Measurements from ENCODE around the gene LRFN5.
"Not testable (repeated sequence)": the region's sequence is repeated elsewhere in the genome, so short reads cannot be mapped to it uniquely, and the experiment has no call there.

Gene LRFN5

DNA sequence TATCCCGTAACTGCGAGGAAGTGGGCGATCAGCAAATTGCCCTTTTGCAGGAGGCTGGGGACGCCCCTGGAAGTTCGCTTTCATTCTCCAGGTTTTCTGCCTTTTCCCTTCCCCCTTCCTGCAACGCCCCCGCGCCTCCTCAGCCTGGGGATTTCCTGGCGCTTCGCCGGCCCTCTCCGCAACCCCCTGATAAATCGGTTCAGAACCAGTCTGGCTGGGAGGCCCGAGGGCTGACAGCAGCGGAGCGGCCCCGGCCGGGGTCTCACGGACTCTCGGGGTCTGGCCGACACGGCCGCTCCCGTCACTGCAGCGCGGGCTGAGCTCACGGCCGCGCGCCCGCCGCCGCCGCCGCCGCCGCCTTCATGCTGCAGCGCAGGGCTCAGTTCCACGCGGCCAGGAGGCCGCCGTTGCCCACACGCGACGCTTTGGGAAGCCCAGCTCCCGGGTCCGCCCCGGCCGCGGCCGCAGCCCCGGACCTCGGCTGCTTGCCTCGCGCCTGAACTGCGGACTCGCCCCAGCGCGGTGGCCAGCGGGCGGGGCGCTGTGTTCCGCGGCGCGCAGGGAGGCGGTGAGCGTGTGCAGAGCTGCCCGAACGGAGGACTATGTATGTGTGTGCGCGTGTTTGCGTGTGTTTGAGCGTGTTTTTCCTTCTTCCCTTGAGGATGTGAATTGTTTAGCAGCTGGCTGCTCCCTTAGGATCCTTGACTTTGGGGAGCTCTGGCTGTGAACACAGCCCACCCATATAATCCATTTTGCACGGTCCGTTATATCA lies at the start of gene LRFN5:
TSS of gene LRFN5 (plus strand) at position 345 of the 772 bp plus-strand sequence.
- Mint-ChIP-seq H3K4me1 (peaks cover 10% of the 10 kb centered on the region), H3K27me3 (peaks cover 77% of the 10 kb centered on the region), H3K4me3 (peak within 1 kb of the TSS; percentile 44), H3K9me3 (no peaks in the 10 kb centered on the region), H3K27ac (ENCODE audit: low read depth) (no peak within 1 kb of the TSS), H3K36me3 (ENCODE audit: insufficient read depth) (peaks cover 2% of the 10 kb centered on the region)
- ATAC-seq (replicated peaks; ENCODE audit: extremely low read depth, poor library complexity, severe bottlenecking), result no peak
- no peak for DNase-seq (ENCODE audit: low spot score in 2 of 2)

DNA sequence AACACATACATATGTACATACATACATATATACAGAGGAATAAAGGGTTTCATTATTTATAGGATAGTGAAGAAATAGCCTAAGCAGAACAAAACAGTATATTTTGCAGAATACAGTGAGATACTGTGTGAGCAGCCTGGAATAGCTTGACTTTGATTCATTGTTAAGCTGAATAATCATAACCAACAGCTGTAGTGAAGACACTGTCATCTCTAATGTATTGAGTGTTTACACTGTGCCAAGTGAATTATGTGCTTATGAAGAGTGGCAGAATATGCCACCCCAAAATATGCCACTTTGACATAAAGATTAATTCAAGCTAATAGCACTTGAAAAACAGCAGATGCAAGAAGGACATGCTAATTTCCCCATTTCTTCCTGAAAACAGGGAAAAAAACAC lies 48.2 kb upstream of the LRFN5 start:
- ATAC-seq (replicated peaks; ENCODE audit: extremely low read depth, poor library complexity, severe bottlenecking), result no peak
- Mint-ChIP-seq H3K9me3 (peaks cover 6% of the 10 kb centered on the region), H3K27ac (ENCODE audit: low read depth) (no peak overlapping the region), H3K4me1 (no peaks in the 10 kb centered on the region), H3K4me3 (no peak overlapping the region), H3K27me3 (no peaks in the 10 kb centered on the region), H3K36me3 (ENCODE audit: insufficient read depth) (no peaks in the 10 kb centered on the region)
- no peak for DNase-seq (ENCODE audit: low spot score in 2 of 2)

DNA sequence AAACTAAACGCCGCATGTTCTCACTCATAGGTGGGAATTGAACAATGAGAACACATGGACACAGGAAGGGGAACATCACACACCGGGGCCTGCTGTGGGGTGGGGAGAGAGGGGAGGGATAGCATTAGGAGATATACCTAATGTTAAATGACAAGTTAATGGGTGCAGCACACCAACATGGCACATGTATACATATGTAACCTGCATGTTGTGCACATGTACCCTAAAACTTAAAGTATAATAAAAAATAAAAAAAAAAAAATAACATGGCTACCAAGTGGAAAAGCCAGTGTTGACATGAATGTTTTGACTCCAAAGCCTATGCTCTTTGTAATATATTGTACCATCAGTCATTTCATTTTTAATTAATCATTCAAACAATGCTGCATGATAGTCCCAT lies 39.8 kb upstream of the LRFN5 start:
- H3K36me3 Mint-ChIP-seq (ENCODE audit: insufficient read depth); H3K4me1 Mint-ChIP-seq; DNase-seq (ENCODE audit: low spot score in 2 of 2); H3K4me3 Mint-ChIP-seq; H3K27ac Mint-ChIP-seq (ENCODE audit: low read depth); ATAC-seq (replicated peaks; ENCODE audit: extremely low read depth, poor library complexity, severe bottlenecking); H3K27me3 Mint-ChIP-seq: not testable (repeated sequence)
- H3K9me3 Mint-ChIP-seq, result peaks cover 21% of the 10 kb centered on the region

DNA sequence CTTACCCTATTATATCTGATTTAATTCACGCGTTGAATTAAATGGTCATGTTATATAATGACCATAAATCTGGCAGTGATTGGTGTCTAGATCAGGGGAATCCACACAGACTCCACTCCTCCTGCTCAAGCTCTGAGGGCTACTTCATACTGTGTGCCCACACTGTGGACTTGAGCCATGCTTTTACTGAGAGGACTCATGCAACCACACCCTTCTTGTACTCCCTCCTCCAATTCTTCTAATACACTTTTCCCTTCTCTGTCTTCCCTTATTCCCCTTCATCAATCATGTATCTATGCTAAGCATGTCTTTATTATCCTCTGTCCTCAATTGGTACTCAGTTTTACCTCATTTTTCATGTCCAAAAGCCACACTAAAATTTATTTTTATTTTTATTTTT lies 37.7 kb upstream of the LRFN5 start:
- Mint-ChIP-seq H3K4me1 (no peaks in the 10 kb centered on the region), H3K36me3 (ENCODE audit: insufficient read depth) (no peaks in the 10 kb centered on the region), H3K27me3 (no peaks in the 10 kb centered on the region), H3K9me3 (peaks cover 21% of the 10 kb centered on the region), H3K4me3 (no peak overlapping the region), H3K27ac (ENCODE audit: low read depth) (no peak overlapping the region)
- DNase-seq (ENCODE audit: low spot score in 2 of 2) (no peak), ATAC-seq (replicated peaks; ENCODE audit: extremely low read depth, poor library complexity, severe bottlenecking) (no peak)

DNA sequence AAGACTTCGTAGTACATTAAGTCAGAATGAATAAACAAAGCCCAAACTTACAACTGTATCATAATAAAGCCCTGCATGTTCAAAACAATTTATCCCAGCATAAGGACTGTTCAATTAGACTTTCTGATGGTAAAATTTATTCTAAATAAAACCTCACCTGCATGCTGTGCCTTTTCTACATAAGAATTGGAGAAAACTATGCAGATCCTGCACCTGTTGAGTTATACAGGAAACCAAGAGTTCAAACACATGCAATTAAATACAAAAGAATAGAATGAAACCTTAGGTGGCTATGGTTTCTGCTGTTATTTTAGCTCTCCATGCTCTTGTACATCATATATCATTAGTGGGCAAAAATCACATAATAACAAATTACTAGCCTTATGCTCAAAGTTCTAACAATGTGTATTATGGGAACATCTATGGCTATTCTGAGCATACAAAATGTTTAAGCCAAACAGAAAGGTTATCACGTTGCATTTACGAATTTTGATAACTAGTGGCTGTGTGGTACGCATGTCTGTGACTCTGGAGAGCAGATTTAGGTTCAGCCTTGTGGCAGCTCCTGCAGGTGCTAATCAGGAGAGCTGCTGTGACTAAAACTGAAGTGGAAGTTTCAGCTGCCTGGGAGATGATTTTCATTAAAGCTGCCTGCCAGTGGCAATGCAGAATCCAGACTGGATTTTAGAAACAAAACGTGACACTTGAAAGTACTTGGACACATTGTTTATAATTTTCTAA lies 36.1 kb upstream of the LRFN5 start:
- Mint-ChIP-seq H3K4me1 (no peaks in the 10 kb centered on the region), H3K36me3 (ENCODE audit: insufficient read depth) (peaks cover 2% of the 10 kb centered on the region), H3K9me3 (peaks cover 21% of the 10 kb centered on the region), H3K27me3 (no peaks in the 10 kb centered on the region), H3K27ac (ENCODE audit: low read depth) (no peak overlapping the region), H3K4me3 (no peak overlapping the region)
- DNase-seq (ENCODE audit: low spot score in 2 of 2), result no peak
- no peak for ATAC-seq (replicated peaks; ENCODE audit: extremely low read depth, poor library complexity, severe bottlenecking)

DNA sequence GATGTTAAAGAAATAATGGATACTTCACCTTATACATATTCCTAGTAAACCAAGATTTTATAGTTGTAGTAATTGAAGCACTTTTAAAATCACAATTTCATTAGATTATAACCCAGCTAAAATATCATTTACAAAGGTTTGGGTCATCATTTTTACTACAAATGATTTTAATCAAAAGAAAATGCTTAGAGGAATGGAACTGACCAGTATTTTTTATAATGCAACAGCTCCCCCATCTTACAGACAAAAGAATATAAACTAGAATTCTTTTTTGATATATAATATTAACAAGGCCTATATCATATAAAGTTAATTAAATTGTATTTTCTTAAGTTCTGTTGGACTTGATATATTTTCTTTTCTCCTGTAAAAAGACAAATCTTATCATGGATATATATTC lies 20.4 kb upstream of the LRFN5 start:
- ATAC-seq (replicated peaks; ENCODE audit: extremely low read depth, poor library complexity, severe bottlenecking) (no peak), DNase-seq (ENCODE audit: low spot score in 2 of 2) (no peak)
- Mint-ChIP-seq H3K4me3 (no peak overlapping the region), H3K36me3 (ENCODE audit: insufficient read depth) (no peaks in the 10 kb centered on the region), H3K4me1 (no peaks in the 10 kb centered on the region), H3K27me3 (no peaks in the 10 kb centered on the region), H3K9me3 (no peaks in the 10 kb centered on the region), H3K27ac (ENCODE audit: low read depth) (no peak overlapping the region)

DNA sequence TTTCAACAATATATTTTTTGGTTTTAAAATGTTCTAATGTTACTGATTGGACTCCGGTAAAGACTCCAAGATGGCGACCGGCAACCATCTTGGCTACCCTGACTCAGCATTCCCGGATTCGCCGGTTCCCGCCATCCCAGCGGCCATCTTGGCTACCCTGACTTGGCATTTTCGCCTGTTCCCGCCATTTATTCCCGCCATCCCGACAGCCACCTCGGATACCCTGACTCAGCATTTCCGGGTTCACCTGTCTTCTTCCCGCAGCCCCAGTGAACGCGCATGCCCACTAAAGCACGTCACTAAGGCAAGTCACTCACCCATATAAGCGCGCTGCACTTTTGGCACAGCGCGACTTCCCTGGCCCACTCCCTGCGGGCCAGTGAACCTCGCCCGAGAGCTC lies 9.0 kb upstream of the LRFN5 start:
- H3K27ac Mint-ChIP-seq (ENCODE audit: low read depth), result no peak overlapping the region
- H3K9me3 Mint-ChIP-seq, result no peaks in the 10 kb centered on the region
- H3K4me1 Mint-ChIP-seq, result no peaks in the 10 kb centered on the region
- no peak overlapping the region for H3K4me3 Mint-ChIP-seq
- DNase-seq (ENCODE audit: low spot score in 2 of 2), result no peak
- H3K36me3 Mint-ChIP-seq (ENCODE audit: insufficient read depth), result no peaks in the 10 kb centered on the region
- H3K27me3 Mint-ChIP-seq, result no peaks in the 10 kb centered on the region
- ATAC-seq (replicated peaks; ENCODE audit: extremely low read depth, poor library complexity, severe bottlenecking), result no peak

DNA sequence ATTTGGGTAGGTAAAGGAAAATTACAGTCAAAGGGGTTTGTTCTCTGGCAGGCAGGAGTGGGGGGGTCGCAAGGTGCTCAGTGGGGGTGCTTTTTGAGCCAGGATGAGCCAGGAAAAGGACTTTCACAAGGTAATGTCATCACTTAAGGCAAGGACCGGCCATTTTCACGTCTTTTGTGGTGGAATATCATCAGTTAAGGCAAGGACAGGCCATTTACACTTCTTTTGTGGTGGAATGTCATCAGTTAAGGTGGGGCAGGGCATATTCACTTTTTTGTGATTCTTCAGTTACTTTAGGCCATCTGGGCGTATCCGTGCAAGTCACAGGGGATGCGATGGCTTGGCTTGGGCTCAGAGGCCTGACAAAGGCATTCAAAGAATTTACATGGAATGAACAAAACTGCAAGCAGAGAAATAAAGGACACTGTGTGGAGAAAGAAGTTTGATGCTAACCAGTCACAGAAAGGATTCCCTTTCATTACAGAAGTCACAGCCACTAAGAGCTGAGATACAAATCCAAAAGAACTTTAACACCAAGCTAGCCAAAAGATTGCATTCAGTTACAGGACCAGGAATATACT lies 6.8 kb upstream of the LRFN5 start:
- not testable (repeated sequence) for ATAC-seq (replicated peaks; ENCODE audit: extremely low read depth, poor library complexity, severe bottlenecking); H3K4me3 Mint-ChIP-seq; H3K36me3 Mint-ChIP-seq (ENCODE audit: insufficient read depth); H3K4me1 Mint-ChIP-seq; DNase-seq (ENCODE audit: low spot score in 2 of 2); H3K9me3 Mint-ChIP-seq; H3K27ac Mint-ChIP-seq (ENCODE audit: low read depth)
- peaks cover 12% of the 10 kb centered on the region for H3K27me3 Mint-ChIP-seq

DNA sequence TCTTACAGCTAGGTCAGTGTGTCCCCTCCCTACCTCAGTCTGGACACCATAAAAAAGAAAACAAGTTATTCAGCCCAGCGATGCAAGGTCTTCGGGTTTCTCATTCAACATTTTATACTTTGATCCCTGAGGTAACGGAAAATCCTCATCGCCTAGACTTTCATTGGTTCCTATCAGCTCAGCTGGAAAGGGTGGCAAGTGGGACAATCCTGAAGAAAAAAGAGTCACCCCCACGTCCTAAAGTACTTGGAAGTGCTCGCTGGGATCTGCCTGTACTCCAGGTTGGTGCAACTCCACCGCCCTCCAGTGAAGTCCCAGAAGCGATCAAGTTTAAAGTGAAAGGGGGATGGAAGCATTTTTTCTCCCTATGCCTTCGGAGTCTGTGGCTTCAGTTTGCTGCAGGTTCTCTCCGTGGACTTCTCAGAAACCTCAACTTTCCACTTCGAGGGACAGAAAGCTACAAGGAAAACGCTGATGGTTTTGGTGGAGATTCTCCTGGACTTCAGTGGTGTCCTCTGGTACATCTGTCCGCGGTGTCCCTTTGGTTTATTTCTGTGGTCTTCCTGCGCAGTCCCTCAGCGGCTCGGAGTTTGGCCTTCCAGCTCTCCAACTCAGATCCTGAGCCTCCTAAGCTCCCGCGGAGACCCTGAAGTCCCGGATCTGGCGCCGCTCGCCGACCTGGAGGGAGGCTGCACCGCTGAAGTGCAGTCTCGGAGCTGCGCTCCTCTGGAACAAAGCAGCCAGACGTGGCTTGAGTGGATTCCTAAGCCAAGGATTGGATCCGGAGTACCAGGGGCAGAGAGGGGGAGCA lies 1.8 kb upstream of the LRFN5 start:
- DNase-seq (ENCODE audit: low spot score in 2 of 2), result no peak
- H3K4me3 Mint-ChIP-seq, result no peak overlapping the region
- H3K27me3 Mint-ChIP-seq, result peaks cover 59% of the 10 kb centered on the region
- H3K27ac Mint-ChIP-seq (ENCODE audit: low read depth), result no peak overlapping the region
- no peak for ATAC-seq (replicated peaks; ENCODE audit: extremely low read depth, poor library complexity, severe bottlenecking)
- peaks cover 2% of the 10 kb centered on the region for H3K36me3 Mint-ChIP-seq (ENCODE audit: insufficient read depth)
- H3K4me1 Mint-ChIP-seq, result peaks cover 10% of the 10 kb centered on the region
- no peaks in the 10 kb centered on the region for H3K9me3 Mint-ChIP-seq

DNA sequence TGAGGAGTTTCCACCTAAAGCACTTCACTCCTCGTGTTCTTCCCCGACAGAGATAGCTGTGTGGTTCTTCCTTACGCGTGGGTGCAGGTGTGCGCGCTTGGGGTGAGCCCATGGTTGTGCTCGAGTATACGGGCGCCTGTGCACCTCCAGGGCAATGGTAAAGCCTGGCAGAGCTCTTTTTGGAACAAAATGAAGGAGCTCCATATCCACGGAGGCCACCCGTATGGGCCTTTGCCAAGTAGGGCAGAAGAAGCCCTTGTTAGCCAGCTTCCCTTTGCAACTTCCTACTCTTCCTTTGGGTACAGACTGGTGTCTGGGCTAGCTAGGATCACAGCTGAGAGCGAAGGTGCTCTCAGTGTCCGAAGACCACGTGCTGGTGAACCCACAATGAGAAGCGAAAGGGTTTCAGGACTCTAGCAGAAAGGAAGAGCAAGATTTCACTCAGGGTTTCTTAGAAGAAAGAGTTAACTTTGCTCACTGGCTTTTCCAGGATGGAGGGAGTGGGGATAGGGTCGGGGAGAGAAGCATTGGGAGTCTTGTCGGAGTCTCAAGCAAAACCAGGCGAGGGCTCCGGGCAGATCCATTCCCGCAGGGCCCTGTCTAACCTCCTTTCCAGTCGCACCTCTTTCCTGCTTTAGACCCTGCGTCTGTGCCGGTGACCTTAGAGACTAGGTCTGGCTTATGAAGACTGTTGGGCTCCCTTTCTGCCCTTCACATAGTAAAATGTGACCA lies 960 bp upstream of the LRFN5 start:
- ATAC-seq (replicated peaks; ENCODE audit: extremely low read depth, poor library complexity, severe bottlenecking), result no peak
- DNase-seq (ENCODE audit: low spot score in 2 of 2), result no peak
- Mint-ChIP-seq H3K4me3 (peak overlapping the region; percentile 43), H3K36me3 (ENCODE audit: insufficient read depth) (peaks cover 2% of the 10 kb centered on the region), H3K9me3 (no peaks in the 10 kb centered on the region), H3K27ac (ENCODE audit: low read depth) (no peak overlapping the region), H3K27me3 (peaks cover 67% of the 10 kb centered on the region), H3K4me1 (peaks cover 10% of the 10 kb centered on the region)

DNA sequence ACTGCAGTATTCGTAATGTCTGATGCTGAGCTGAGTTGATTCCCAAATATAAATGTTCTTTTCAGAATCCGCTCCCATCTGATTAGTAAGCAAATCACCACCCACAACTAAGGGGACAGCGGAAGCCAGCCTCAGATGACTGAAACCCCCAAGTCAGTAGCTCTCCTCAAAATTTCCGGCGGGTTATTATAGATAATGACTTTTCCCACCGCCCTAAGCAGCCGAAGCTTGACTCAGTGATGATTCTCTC lies 469 bp upstream of the LRFN5 start:
- Mint-ChIP-seq H3K4me3 (peak overlapping the region; percentile 43), H3K4me1 (peaks cover 10% of the 10 kb centered on the region), H3K27ac (ENCODE audit: low read depth) (no peak overlapping the region), H3K36me3 (ENCODE audit: insufficient read depth) (peaks cover 2% of the 10 kb centered on the region), H3K9me3 (no peaks in the 10 kb centered on the region), H3K27me3 (peaks cover 72% of the 10 kb centered on the region)
- ATAC-seq (replicated peaks; ENCODE audit: extremely low read depth, poor library complexity, severe bottlenecking) (no peak), DNase-seq (ENCODE audit: low spot score in 2 of 2) (no peak)

DNA sequence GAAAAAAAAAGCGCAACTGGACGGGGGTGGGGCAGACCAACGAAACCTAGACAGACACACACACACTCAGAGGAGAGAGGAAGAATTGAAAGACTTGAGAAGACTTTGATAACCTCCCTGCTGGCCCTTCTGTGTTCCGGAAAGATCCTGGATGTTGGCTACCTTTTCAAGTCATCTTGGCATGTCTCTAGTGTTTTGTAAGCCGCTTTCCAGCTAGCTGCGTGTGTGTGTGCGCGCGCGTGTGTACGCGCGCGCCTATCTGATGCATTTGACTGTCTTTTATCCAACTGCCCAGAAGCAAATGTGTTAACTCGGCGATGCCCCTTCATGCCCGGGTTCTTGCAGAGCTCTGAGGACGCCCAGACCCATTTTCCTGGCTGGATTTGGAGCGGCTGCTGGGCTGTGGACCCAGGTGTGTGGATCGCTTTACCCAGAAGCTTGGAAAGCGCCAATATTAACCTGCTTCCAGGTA lies 664 bp downstream of the LRFN5 start:
- Mint-ChIP-seq H3K27me3 (peaks cover 77% of the 10 kb centered on the region), H3K36me3 (ENCODE audit: insufficient read depth) (peaks cover 2% of the 10 kb centered on the region), H3K27ac (ENCODE audit: low read depth) (no peak overlapping the region), H3K4me1 (peaks cover 10% of the 10 kb centered on the region), H3K4me3 (peak overlapping the region; percentile 44), H3K9me3 (no peaks in the 10 kb centered on the region)
- DNase-seq (ENCODE audit: low spot score in 2 of 2) (no peak), ATAC-seq (replicated peaks; ENCODE audit: extremely low read depth, poor library complexity, severe bottlenecking) (no peak)

Measured in central memory CD8-positive, alpha-beta T cell (primary cell).